Astrocyte of the spinal cord (primary cell): ENCODE data around the gene JAG1.

Experiments used
- DNase-seq: peaks from one replicate; pipeline ENCODE4 v3.0.0; 2011; ENCODE audit warnings: low read depth, low spot score
- H3K4me3 ChIP-seq: 2 replicates; pipeline ENCODE4 v1.5.1; 2011; ENCODE audit warnings: low read depth, mild to moderate bottlenecking, low read length, moderate library complexity
- CTCF ChIP-seq: IDR thresholded peaks from 2 replicates; pipeline ENCODE4 v1.5.1; 2012; ENCODE audit warnings: low read depth, mild to moderate bottlenecking, low read length, inconsistent platforms
- in situ Hi-C: cut with HindIII; loops from 2 replicates; pipeline ENCODE4 v1.10.0; 2017; ENCODE audit warnings: low sequenced_read_pairs

JAG1 gene

DNA sequence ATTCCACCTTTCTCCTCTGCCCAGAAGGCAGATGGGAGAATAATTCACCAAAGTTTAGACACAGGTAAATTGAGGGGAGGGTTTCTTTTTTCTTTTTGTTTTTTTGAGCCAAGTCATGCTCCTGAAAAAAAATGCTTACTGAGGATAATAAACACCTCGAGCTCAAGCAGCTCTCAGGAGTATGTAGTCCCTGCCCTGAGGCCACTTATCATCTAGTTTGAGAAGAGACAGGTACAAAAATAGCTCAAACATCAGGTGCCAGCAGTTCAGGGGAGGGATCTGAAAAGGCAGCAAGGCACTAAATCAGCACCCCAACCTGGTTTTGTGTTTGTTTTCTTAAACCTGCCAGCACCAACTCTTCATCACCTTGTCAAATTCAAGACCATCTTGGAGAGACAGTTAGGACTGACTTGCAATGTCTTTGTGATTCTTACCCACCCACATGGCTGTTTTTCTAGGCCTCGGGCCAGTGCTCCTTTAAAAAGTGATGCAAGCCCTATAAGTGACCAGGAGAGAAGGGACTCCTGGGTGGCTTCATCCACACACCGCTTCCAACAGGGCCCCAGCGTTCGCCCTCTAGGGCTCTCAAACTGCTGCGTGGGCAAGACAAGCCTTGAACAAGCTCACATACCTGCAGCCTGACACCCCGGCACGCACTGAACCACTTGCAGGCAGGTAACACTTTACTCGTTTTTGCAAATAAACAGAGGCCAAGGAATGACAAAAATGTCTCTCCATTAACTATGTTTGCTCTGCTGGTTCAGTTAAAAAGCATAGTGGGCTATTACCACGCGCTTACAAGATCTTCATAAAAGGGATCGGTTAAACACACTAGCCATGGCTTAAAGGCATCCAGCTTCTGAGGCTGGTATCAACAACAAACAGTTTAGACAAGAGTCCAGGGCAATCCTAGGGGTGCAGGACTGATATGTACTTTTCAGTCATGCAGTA is 13.9 kb downstream of the JAG1 start:
- no peak for TF ChIP-seq CTCF

GRCh38 chr20:10658876-10659632 is 14.7 kb downstream of the JAG1 start:
- no peak for DNase-seq
- in situ Hi-C loops: no loop called here
- no peak for TF ChIP-seq CTCF
- H3K4me3 ChIP-seq: no peak overlapping the region

More for the DNA sequence above, 13.9 kb downstream of the JAG1 start:
- no peak for DNase-seq
- no peak overlapping the region for H3K4me3 ChIP-seq
- in situ Hi-C loops: no loop called here

DNA sequence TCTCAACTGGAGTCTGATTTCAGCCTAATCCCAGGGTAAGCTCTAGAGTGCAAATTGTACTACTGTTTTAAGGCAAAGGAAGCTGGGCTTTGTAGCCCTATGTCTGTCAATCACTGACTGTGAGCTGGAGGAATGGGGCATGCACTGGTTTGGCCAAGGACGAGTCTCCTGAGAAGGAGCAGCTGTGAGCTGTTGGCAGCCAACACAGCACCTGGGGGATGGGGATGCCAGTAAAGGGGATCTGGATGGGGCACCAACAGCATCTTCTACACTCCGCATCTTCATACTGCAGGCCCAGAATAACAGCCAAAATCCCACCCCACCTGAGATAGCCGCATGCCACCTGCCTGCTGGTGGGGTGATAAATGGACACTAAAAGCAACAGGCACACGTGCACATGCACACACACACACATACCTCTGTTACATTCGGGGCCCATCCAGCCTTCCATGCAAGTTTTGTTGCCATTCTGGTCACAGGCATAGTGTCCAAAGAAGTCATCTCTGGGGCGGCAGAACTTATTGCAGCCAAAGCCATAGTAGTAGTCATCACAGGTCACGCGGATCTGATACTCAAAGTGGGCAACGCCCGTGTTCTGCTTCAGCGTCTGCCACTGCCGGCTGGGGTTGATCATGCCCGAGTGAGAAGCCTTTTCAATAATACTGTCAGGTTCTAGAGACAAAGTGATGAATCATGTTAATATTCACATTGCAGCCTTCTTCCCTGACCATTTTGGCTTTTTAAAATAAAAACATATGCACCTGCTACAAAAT is 15.6 kb downstream of the JAG1 start:
- no peak overlapping the region for H3K4me3 ChIP-seq
- in situ Hi-C loops: no loop called here
- no peak for TF ChIP-seq CTCF
- DNase-seq: no peak

- in situ Hi-C loops: no loop called here
- TF ChIP-seq CTCF: no peak
- DNase-seq: no peak
- H3K4me3 ChIP-seq: no peak overlapping the region
Observed at GRCh38 chr20:10657453-10657852, 16.3 kb downstream of the JAG1 start.

GRCh38 chr20:10655720-10656669 is 17.8 kb downstream of the JAG1 start:
- H3K4me3 ChIP-seq: no peak overlapping the region
- no peak for DNase-seq
- in situ Hi-C loops: no loop called here
- no peak for TF ChIP-seq CTCF
